H1 (cell line): Measurements from ENCODE around the gene GLYR1. TPM values are rescaled to one million over a fixed set of nuclear protein-coding genes. Genes with fewer than 3 reads are reported as not detected.

ENCODE experiments used
- BCL11A ChIP-seq, 2 experiments: IDR thresholded peaks; one replicate each; pipeline ENCODE4 v1.6.1; 2011; ENCODE audit warnings: low read depth in 2 of 2, low read length in 2 of 2, mild to moderate bottlenecking in 2 of 2
- CBX5 ChIP-seq: fragments of 300-800, 300-1000 bp; sonication (generic); IDR thresholded peaks from 2 replicates; pipeline ENCODE4 v1.7.1; 2016; ENCODE audit warnings: antibody characterized with exemption, low read length, low read depth
- CHD2 ChIP-seq: IDR thresholded peaks from 2 replicates; pipeline ENCODE4 v1.6.1; 2012; ENCODE audit warnings: low read length, improper control_type of control experiment
- CREB1 ChIP-seq: IDR thresholded peaks from 2 replicates; pipeline ENCODE4 v1.6.1; 2012; ENCODE audit warnings: inconsistent platforms
- CTBP2 ChIP-seq: IDR thresholded peaks from 2 replicates; pipeline ENCODE4 v1.7.0; 2011; ENCODE audit warnings: borderline replicate concordance, mild to moderate bottlenecking, moderate library complexity, mixed read lengths, low read length; ENCODE audit not compliant: insufficient read depth, insufficient read length
- JUND ChIP-seq: IDR thresholded peaks from 2 replicates; pipeline ENCODE4 v1.6.1; 2011; ENCODE audit warnings: mild to moderate bottlenecking, improper control_type of control experiment, low read length
- POU5F1 ChIP-seq: IDR thresholded peaks from 2 replicates; pipeline ENCODE4 v1.6.1; 2011; ENCODE audit warnings: low read depth, mild to moderate bottlenecking, low read length, moderate library complexity
- RXRA ChIP-seq: IDR thresholded peaks from 2 replicates; pipeline ENCODE4 v1.6.1; 2011; ENCODE audit warnings: low read depth, mild to moderate bottlenecking, low read length, moderate library complexity; ENCODE audit not compliant: insufficient read depth
- SIRT6 ChIP-seq: IDR thresholded peaks from one replicate; pipeline ENCODE4 v1.7.1; 2012; ENCODE audit warnings: low read length, inconsistent platforms
- TBP ChIP-seq: IDR thresholded peaks from 2 replicates; pipeline ENCODE4 v1.6.1; 2011; ENCODE audit warnings: low read depth, low read length, improper control_type of control experiment
- polyA plus RNA-seq, 7 experiments: library from polyadenylated mRNA; depleted of rRNA in 3 of 7; stranded (reverse) in 5 of 7; unstranded in 2 of 7; fragments of >200 nt in 5 of 7; fragments of 200-250 nt in 2 of 7; gene quantifications; 1 replicate in 5 of 7; 2 replicates in 1 of 7; 4 replicates in 1 of 7; pipeline versions ENCODE4 v1.2.1 to v1.2.3, GENCODE V29; 2011 to 2013; ENCODE audit warnings: missing spikeins in 2 of 7, mixed read lengths in 2 of 7
- total RNA-seq: library from RNA; stranded (reverse); fragmentation: NEBNext Ultra II Directional; extraction: Animal tissue kit (Norgen Biotek cat#: 25700); gene quantifications from 2 replicates; pipeline ENCODE4 v1.2.1, GENCODE V29; 2021

The GLYR1 gene
- total and polyA plus RNA-seq, 2 of the 8 experiments (the other 6 are each of a cell fraction or from before 2014, with no cell fraction given), result 50.2 to 115 TPM

DNA sequence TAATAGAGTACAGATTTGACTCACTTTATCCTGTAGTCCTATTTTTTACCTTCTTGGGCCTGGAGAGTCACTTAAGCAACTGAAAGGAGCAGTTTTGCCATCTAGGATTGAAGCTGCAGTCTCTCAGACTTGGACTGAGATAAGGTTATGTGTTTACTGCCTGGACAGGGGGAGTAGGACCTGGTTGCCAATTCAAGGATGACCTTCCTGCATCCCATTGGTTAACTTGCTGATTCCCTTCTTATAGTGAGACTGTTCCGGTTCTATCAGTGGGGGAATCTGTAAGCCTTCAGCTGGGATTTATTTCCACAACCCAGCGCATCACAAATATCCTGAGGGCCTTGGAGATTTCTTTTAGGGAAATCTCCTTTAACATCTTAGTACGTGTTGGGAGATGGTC, 3.1 kb upstream of the GLYR1 start (continued):
- TF ChIP-seq POU5F1, result no peak
- no peak for TF ChIP-seq BCL11A (IDR thresholded peaks at IDR 0.05; ENCODE audit: low read depth in 2 of 2, low read length in 2 of 2)
- TF ChIP-seq CBX5, result no peak
- TF ChIP-seq CHD2, result no peak
- no peak for TF ChIP-seq RXRA
- no peak for TF ChIP-seq CTBP2
- TF ChIP-seq JUND, result no peak
- no peak for TF ChIP-seq SIRT6
- TF ChIP-seq CREB1, result no peak
- no peak for TF ChIP-seq TBP
